Glomerular endothelial cell (primary cell): Measurements from ENCODE around the gene MEGF6. TPM values are rescaled to one million over a fixed set of nuclear protein-coding genes. Genes with fewer than 3 reads are reported as not detected.

Experiments
- DNase-seq: peaks from one replicate; pipeline ENCODE4 v3.0.0-alpha.2; 2011; ENCODE audit warnings: low read depth, low spot score; ENCODE audit errors: extremely low read depth
- total RNA-seq: library from RNA; depleted of rRNA; stranded (reverse); fragments of >200 nt; gene quantifications from 2 replicates; pipeline ENCODE4 v1.2.3, GENCODE V29; 2015

MEGF6 gene
- total RNA-seq, 1 donor from 2014 or later = 57.6 TPM

DNA sequence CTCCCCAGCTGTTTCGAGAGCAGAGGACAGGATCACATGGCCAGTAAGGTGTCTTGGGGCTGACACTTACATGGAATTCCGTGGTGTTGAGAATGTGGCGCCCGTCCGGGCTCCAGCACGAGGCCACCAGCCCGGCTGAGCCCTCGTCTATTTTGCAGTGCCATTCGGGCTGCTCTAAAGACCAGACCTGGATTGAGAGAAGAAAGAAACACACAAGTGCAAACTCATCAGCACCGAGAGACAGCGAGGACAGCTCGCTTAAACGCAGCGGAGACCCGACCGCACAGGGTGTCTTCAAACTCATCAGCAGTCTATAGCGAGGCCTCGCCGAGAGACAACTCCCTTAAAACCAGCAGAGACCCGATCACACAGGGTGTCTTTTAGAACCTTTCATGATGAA is 35.3 kb upstream of the MEGF6 start:
- DNase-seq = no peak

DNA sequence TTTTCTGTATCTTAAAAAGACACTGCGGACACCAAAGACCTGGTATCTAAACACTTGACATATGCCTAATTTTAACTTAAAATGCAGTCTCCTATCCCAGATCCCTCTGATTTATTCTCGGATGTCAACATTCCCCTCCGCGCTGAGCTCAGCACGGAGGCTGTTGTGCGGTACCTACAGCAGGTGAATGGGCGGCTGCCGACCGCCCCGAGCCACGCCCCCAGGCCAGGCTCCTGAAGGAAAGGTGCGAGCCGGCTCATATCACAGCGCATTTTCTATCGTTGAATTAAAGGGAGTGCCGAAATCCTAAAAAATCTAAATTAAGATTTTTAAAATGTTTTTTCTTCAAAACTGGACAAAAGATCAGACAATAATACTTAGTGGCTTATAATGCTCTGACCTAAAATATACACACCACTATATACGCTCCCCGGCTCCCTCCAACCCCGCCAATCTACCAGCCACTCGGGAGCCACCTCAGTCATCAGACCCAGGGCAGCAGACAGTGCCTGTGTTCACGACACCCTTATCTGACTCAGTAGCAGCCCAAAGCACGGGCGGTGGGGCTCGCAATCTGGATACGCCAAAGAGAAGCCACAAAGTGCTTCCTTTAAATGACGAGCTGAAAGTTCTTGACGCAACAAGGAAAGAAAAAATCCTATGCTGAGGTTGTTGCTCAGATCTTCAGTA is 34.5 kb upstream of the MEGF6 start:
- no peak for DNase-seq

DNA sequence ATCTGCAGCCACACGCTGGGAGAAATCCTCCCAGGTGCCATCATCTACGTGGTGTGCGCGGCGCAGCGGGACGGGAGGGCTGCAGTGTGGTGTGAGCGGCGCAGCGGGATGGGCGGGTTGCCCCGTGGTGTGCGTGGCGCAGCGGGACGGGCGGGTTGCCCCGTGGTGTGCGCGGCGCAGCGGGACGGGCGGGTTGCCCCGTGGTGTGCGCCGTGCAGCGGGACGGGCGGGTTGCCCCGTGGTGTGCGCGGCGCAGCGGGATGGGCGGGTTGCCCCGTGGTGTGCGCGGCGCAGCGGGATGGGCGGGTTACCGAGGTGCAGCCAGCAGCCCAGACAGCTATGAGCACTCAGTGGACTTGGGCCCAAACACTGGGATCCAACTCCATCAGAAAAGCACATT is 33.9 kb upstream of the MEGF6 start:
- DNase-seq = no peak

DNA sequence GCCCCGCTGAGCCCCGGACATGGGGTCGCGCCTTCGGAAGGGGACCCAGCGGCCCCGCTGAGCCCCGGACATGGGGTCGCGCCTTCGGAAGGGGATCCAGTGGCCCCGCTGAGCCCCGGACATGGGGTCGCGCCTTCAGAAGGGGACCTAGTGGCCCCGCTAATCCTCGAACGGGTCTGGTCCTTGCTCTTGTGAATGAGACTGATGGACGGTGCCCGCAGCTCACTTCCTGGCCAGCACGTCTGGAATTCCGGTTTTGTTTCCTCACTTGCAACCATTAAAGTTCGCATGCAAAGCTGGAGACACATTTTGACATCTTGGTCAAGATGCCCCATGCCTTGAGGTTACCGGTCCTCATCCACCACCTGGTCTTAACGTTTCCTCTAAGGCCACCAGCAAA is 33.0 kb upstream of the MEGF6 start:
- DNase-seq = no peak

DNA sequence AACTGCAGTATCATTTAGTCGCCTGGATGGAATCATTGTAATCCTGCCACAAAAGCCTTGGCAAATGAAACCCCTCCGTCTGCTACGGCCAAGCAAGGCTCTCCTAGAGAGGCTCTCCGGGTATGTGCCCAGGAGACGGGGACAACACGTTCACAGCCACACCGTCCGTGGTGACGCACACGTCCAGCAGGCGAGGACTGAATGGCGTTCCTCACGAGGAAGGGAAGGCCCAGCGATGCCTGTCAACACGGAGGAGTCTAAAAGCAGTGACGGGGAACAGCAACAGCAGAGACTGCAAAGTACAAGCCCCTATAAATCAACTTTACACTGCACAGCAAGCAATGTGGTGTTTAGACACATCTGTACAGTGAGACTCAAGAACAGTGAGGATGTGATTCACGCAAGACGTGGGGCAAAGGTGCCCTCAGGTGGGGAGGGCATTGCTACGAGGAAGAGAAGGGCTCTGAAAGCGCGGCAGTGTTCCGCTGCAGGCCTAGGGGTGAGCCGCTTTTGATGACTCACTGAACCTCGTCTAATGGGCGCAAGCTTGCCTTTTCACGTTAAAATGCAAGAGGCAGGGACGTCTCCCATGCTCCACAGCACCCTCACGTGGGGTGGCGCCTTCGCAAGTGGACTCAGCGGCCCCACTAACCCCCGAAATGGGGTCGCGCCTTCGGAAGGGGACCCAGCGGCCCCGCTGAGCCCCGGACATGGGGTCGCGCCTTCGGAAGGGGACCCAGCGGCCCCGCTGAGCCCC is 31.8 kb upstream of the MEGF6 start:
- DNase-seq = no peak

DNA sequence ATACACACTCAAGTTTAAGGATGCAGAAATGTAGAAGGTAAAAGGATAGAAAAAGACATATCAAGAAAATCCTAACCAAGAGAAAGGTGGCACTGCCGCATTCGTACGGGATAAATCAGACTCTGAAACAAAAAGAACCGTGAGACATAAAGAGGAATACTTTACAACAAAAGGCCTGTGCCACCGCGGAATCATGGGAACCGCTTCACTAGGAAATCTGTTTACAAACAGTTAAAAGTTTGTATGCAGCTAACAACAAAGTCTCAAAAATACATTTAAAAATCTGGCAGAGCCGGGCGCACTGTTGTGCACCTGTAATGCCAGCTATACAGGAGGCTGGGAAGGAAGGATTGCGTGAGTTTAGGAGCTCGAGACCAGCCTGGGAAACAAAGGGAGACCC is 30.5 kb upstream of the MEGF6 start:
- no peak for DNase-seq

DNA sequence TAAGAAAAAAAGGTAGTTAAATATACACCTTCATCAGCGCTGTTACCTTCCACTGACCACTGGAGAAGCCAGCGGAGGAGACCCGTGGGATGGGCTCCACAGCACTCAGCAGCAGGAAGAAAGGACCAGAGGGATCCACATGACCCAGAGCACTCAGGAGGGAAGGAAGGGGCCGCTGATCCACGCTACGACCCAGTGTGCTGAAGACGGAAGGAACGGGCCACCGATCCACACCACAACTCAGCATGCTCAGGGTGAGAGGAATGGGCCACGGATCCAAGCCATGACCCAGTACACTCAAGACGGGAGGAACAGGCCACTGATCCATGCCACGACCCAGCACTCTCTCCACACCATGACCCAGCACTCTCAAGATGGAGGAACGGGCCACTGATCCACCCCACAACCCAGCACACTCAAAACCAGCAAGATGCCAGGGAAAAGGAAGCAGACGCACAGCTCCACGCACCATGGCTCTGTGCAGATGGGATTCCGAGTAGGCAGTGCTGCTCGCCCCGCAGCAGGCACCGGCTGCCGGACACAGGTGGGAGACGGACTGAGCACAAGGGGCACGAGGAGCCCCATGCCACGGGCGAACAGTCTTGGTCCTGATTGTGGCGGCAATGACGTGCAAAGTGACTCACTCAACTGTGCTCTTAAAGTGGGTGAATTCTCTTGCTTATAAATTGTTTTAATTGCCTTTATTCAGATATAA is 29.9 kb upstream of the MEGF6 start:
- DNase-seq = no peak

DNA sequence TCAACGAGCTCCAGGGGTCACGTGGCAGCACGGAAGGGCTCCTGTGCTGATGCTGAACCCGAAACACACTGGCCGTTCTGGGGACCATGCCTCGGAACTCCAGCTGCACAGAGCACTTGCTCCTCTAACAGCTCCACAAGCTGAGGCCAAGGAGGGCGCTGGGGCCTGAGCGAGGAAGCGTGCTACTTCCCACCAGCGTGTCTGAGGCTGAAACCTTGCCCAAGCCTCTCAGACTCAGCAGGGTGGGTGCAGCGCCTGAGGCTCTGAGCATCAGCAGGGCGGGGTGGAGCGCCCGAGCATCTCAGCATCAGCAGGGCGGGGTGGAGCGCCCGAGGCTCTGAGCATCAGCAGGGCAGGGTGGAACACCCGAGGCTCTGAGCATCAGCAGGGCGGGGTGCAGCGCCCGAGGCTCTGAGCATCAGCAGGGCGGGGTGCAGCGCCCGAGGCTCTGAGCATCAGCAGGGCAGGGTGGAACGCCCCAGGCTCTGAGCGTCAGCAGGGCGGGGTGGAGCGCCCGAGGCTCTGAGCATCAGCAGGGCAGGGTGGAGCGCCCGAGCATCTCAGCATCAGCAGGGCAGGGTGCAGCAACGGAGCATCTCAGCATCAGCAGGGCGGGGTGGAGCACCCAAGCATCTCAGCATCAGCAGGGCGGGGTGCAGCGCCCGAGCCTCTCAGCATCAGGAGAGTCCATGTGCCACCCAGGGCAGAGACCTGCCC is 29.0 kb upstream of the MEGF6 start:
- no peak for DNase-seq

DNA sequence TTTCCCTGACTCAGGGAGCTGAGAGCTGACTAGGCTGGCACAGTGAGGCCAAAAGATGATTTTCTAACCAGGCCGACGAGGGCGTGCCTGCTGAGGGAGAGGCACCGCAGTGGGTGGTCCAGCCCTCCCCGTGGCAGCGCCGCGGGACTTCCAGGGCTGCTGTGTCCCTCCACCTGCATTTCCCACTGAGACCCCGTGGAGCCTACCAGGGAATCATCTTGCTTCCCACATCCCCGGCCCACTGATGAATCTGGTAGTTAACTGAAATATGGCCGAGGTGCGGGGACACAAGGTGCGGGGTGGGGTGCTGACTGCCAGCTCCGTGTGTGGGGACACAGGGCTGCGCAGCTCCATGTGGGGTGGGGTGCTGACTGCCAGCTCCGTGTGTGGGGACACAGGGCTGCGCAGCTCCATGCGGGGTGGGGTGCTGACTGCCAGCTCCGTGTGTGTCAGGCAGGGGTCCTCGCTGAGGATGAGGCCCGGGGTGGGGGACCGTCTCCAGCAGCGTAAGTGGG is 28.1 kb upstream of the MEGF6 start:
- no peak for DNase-seq

DNA sequence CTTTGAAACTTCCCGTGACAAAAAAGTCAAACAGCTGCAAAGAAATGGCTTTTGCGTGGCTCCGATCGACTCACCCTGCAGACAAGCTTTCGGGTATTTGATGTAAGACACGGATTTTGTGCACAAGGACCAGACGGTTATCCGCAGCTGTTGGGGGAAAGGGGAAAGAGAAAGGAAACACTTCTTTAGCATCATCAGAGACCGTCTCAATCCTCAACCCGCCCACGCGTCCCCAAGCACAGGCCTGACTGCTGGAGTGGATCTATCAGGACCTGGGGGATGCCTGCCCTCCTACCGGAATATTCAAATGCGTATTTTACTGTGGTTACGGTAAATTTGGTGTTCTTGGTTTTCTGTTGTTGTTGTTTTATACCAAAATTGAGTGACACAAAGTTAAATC is 27.4 kb upstream of the MEGF6 start:
- no peak for DNase-seq

DNA sequence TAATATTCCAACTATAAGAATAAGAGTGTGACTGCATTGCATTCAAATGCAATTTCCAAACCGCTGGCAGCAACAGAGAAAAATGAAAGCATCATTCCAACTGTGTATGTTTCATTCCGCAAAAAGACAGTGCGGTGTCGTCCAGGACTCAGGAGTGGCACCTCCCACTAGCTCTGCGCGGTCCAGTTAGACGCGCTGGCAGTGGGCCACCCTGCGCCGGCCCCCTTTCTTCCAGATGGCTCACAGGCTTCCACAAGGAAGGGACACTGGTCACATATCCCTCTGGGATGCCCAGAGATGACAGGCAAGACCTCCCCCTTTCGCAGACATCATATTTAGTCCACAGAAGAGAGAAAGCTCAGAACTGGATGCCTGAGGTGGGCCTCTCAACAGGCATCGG is 26.7 kb upstream of the MEGF6 start:
- no peak for DNase-seq

DNA sequence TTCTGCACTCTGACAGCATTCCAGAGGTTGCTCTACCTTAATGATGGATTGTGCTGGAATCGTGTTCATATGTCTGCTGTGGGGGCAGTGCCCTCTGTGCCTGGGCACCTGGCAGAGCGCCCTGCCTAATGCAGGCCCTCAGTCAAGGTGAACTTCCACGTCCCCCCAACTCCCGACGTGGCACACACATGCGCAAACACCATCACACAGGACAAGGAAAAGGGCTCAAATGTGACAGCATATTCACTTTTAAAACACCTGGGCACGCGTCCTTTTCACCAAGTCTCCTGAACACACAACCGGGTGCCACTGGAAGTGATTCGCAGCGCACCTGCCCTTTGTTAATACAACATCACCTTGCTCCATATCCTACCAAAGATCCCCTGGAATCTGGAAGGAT is 25.2 kb upstream of the MEGF6 start:
- no peak for DNase-seq

DNA sequence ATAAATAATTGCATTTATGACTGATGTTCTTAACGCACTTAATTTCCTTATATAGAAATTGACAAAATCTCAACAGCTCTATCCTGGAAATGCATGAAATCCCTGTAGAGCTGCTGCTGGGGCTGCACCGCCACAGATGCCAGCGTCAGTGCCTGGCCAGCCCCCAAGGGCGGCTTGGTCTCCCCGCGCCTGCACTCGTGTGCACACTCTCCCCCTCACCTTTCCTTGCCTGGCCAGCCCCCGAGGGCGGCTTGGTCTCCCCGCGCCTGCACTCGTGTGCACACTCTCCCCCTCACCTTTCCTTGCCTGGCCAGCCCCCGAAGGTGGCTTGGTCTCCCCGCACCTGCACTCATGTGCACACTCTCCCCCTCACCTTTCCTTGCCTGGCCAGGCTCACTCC is 24.8 kb upstream of the MEGF6 start:
- DNase-seq = no peak

DNA sequence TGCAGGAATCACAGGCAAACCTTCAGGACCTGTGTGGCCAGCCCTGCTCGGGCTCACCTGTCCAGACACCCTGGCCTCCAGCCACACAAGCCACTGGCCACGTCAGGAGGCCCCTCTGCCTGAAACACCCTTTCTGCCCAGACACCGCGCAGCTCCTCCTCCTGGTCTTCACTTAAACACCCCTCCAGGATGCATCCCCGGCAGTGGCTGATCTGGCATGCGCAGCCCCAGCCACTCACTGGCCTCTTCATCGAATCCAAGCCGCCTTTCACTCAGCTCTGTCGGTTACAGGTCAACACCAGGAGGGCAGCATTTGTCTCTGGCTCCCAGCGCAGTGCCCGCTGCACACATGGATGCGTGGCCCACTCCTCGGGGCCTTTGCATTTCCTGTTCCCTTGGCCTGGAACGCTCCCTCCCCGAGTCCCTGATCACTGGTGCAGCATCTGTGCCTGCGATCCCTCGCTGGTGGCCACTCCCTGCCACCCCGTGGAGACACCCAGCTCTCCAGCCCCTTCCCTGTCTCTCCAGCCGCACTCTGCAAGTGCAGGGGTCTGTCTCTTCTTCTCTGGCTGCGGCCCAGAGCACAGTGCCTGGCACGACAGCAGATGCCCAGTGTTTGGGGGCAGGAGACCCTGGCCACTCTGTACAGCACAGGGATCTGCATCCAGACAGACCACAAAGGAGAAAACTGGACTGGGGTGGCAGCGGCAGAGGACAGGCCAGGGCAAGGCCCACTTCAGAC is 22.9 kb upstream of the MEGF6 start:
- no peak for DNase-seq

DNA sequence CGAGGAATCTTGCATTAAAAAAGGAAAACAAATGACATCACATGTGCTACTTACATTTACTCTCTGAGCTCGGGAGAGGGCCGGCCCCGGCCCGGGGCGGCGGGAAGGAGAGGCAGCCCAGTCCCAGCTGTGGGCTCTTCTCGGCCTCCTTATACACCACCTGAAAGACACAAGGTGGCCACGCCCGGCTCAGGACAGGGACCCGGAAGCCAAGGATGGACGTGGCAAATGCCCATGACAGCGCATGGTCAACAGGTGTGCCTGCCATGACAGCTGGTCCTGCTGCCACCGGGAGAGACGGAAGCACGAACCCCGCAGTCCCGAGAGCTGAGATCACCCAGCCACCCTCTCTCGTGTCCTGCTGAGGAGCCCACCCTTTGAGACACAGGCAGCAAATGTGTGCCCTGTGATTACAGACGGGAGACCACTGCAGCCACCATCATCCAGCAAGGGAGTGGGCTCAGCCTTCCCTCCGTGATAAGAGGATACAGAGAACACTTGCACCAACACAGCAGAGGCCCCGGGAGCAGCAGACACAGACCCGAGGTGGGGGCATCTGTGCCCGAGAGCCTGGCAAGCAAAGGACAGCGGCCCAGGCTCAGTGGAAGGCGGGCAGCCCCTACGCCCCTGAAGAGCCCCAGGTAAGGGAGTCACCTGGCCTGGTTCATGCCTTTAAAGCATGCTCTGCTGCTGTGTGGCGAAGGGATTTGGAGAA is 22.2 kb upstream of the MEGF6 start:
- no peak for DNase-seq

DNA sequence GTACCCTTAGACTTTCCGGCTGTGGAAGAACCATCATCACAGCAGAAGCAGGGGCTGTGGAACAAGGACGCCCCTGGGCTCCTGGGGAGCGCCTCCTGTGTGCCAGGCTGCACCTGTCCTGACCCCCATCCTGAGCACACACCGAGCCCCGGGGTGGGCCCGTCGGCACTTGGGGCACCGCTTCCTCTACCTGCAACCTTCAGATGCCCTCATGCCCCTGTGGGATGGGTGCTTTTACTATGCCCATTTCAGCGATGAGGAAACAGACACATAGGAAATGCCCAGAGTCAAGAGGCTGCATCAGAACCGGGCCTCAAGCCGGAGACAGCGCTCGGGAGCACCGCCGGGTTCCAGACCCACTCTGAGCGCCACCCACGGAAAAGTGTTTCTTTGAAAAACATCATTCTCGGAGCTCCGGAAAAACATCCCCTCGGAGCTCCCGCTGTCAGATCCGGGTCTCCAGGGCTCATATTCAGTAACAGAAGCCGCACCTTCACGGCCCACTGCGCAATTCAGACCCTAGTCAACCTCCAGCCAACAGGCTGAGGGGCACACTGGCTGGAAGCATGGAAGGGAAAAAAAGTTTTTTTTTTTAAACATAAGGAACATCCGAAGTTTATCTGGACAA is 21.5 kb upstream of the MEGF6 start:
- no peak for DNase-seq

DNA sequence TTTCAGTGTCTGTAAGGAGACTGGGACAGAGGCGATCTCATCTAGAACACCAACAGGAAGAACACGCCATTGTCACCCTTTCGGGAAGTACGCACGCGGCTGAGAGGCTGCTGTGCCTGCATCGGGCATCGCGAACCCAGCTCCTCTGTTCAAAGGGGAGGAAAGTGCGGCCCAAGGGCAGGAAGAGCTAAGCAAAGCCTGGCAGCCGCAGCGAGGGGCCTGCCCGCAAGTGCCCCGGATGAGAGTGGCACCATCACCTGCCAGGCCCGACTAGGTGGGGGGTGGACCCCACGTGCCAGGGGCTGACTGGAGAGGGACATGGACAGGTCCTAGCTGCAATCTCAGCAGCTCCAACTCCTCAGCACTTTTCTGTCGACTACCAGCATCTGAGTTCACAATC is 21.0 kb upstream of the MEGF6 start:
- DNase-seq = no peak

DNA sequence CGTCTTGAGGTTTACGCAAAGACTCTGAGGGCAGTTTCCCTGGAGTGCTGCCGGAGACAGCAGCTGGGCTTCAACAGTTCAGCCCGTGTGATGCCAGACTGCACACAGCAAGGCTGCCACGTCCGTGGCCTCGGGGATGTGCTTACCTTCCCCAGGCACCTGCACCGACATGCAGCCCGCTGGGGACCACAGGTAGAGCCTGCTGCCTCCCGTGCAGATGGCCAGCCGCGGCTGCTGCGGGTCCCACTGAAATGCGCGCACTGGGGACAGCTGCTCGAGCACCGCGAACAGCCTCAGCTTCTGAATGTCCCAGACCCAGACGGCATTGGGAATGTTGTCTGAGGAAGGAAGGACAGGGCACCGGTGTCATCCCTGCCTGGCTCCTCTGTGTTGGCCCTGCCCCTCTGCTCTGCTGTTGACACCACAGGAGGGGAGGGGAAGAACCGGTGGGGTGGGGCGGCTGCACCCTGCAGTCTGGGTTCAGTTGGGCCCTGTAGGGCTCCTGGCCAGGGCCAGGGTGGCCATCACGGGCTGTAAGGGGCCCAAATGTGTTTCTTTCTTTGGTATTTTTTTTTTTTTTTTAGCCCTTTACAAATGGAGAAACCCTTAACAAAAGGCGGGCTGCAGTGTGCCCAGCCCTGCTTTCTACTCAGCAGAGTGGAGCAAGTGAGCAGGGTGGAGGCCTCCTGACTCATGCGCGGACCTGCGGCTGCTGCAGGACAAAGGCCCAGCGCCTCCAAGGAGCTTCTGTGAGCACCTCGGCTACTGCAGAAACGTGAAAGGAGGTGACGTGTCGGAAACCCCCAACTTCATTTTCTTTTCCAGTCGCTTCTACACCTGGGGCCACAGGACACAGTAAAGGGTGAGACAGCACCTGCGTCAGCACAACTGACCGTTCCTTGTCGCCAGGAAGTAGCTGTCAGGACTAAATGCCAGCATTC is 20.3 kb upstream of the MEGF6 start:
- DNase-seq = no peak
